ENCODE measurements around the gene RAB4B. TPM values are rescaled to one million over a fixed set of nuclear protein-coding genes. Genes with fewer than 3 reads are reported as not detected.

Gene RAB4B
- total and polyA plus RNA-seq, 2 experiments from 2014 or later: 27.4 to 29.0 TPM

DNA sequence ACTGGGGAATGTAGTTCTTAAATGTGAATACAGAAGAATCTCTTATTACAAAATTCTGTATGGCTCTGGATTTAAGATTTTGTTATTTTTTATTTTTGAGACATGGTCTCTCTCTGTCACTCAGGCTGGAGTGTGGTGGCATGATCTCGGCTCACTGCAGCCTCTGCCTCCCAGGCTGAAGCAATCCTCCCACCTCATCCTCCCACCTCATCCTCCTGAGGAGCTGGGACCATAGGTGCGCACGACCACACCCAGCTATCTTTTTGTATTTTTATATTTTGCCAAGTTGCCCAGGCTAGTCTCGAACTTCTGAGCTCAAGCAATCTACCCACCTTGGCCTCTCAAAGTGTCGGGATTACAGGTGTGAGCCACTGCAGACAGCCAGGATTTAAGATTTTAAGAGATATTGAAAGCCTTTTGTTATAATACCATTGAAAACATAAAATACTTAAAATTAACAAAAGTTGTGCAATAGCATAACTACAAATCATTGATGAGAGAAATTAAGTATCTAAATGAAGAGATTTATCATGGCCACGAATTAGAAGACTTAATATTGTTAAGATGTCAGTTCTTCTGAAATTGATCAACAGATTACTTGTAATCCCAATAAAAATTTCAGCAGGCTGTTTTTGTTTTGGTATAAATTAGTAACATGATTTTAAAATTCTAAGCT lies 58.8 kb downstream of the RAB4B start:
- Histone ChIP-seq H3F3A (replicated peaks; ENCODE audit: low read depth) (no peaks in the 10 kb centered on the region), H3K4me2 (no peak overlapping the region), H3K79me2 (replicated peaks; ENCODE audit: insufficient read depth) (no peaks in the 10 kb centered on the region), H3K27me3 (ENCODE audit: insufficient read depth) (no peaks in the 10 kb centered on the region), H3K9me2 (ENCODE audit: insufficient read depth) (no peaks in the 10 kb centered on the region), H2AFZ (no peak overlapping the region), H3K36me3 (ENCODE audit: insufficient read depth) (no peaks in the 10 kb centered on the region), H3K4me3 (no peak overlapping the region), H3K27ac (ENCODE audit: low read depth) (no peak overlapping the region), H4K20me1 (replicated peaks; ENCODE audit: insufficient read depth) (no peaks in the 10 kb centered on the region), H3K4me1 (ENCODE audit: insufficient read depth) (no peaks in the 10 kb centered on the region)
- peaks cover 2% of the 10 kb centered on the region for H3K27me3 Mint-ChIP-seq (ENCODE audit: insufficient read depth, low read depth, poor library complexity)
- ATAC-seq (no peak), DNase-seq (ENCODE audit: low spot score) (no peak)
- H3K27ac Mint-ChIP-seq: no peak overlapping the region
- H3K4me1 Mint-ChIP-seq: no peaks in the 10 kb centered on the region; the same call in 2 of the 3 replicates
- no peaks in the 10 kb centered on the region; the same call in 1 of the 3 replicates for H3K9me3 Mint-ChIP-seq
- TF ChIP-seq REST (IDR thresholded peaks at IDR 0.05; ENCODE audit: unreplicated experiment) (no peak), POLR2AphosphoS5 (IDR thresholded peaks at IDR 0.05; ENCODE audit: low read depth) (no peak), NANOG (IDR thresholded peaks at IDR 0.05; ENCODE audit: borderline replicate concordance) (no peak), STAT1 (IDR thresholded peaks at IDR 0.05; ENCODE audit: unreplicated experiment) (no peak), ZNF331 (CRISPR knock-in tag; IDR thresholded peaks at IDR 0.05; ENCODE audit: low read depth) (no peak), CREB1 (CRISPR knock-in tag; IDR thresholded peaks at IDR 0.05; ENCODE audit: low read depth) (no peak), EZH2phosphoT487 (IDR thresholded peaks at IDR 0.05; ENCODE audit: unreplicated experiment) (no peak), ZNF114 (CRISPR knock-in tag; IDR thresholded peaks at IDR 0.05) (no peak), ETS1 (IDR thresholded peaks at IDR 0.05) (no peak), JUNB (IDR thresholded peaks at IDR 0.05; ENCODE audit: unreplicated experiment) (no peak), EZH2 (IDR thresholded peaks at IDR 0.05; ENCODE audit: low read depth, unreplicated experiment) (no peak)
- TF ChIP-seq, protein P1, sequence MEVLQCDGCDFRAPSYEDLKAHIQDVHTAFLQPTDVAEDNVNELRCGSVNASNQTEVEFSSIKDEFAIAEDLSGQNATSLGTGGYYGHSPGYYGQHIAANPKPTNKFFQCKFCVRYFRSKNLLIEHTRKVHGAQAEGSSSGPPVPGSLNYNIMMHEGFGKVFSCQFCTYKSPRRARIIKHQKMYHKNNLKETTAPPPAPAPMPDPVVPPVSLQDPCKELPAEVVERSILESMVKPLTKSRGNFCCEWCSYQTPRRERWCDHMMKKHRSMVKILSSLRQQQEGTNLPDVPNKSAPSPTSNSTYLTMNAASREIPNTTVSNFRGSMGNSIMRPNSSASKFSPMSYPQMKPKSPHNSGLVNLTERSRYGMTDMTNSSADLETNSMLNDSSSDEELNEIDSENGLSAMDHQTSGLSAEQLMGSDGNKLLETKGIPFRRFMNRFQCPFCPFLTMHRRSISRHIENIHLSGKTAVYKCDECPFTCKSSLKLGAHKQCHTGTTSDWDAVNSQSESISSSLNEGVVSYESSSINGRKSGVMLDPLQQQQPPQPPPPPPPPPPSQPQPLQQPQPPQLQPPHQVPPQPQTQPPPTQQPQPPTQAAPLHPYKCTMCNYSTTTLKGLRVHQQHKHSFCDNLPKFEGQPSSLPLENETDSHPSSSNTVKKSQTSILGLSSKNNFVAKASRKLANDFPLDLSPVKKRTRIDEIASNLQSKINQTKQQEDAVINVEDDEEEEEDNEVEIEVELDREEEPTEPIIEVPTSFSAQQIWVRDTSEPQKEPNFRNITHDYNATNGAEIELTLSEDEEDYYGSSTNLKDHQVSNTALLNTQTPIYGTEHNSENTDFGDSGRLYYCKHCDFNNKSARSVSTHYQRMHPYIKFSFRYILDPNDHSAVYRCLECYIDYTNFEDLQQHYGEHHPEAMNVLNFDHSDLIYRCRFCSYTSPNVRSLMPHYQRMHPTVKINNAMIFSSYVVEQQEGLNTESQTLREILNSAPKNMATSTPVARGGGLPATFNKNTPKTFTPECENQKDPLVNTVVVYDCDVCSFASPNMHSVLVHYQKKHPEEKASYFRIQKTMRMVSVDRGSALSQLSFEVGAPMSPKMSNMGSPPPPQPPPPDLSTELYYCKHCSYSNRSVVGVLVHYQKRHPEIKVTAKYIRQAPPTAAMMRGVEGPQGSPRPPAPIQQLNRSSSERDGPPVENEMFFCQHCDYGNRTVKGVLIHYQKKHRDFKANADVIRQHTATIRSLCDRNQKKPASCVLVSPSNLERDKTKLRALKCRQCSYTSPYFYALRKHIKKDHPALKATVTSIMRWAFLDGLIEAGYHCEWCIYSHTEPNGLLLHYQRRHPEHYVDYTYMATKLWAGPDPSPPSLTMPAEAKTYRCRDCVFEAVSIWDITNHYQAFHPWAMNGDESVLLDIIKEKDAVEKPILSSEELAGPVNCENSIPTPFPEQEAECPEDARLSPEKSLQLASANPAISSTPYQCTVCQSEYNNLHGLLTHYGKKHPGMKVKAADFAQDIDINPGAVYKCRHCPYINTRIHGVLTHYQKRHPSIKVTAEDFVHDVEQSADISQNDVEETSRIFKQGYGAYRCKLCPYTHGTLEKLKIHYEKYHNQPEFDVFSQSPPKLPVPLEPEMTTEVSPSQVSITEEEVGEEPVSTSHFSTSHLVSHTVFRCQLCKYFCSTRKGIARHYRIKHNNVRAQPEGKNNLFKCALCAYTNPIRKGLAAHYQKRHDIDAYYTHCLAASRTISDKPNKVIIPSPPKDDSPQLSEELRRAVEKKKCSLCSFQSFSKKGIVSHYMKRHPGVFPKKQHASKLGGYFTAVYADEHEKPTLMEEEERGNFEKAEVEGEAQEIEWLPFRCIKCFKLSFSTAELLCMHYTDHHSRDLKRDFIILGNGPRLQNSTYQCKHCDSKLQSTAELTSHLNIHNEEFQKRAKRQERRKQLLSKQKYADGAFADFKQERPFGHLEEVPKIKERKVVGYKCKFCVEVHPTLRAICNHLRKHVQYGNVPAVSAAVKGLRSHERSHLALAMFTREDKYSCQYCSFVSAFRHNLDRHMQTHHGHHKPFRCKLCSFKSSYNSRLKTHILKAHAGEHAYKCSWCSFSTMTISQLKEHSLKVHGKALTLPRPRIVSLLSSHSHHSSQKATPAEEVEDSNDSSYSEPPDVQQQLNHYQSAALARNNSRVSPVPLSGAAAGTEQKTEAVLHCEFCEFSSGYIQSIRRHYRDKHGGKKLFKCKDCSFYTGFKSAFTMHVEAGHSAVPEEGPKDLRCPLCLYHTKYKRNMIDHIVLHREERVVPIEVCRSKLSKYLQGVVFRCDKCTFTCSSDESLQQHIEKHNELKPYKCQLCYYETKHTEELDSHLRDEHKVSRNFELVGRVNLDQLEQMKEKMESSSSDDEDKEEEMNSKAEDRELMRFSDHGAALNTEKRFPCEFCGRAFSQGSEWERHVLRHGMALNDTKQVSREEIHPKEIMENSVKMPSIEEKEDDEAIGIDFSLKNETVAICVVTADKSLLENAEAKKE (CRISPR knock-in tag; IDR thresholded peaks at IDR 0.05): no peak
- TF ChIP-seq, protein P2, sequence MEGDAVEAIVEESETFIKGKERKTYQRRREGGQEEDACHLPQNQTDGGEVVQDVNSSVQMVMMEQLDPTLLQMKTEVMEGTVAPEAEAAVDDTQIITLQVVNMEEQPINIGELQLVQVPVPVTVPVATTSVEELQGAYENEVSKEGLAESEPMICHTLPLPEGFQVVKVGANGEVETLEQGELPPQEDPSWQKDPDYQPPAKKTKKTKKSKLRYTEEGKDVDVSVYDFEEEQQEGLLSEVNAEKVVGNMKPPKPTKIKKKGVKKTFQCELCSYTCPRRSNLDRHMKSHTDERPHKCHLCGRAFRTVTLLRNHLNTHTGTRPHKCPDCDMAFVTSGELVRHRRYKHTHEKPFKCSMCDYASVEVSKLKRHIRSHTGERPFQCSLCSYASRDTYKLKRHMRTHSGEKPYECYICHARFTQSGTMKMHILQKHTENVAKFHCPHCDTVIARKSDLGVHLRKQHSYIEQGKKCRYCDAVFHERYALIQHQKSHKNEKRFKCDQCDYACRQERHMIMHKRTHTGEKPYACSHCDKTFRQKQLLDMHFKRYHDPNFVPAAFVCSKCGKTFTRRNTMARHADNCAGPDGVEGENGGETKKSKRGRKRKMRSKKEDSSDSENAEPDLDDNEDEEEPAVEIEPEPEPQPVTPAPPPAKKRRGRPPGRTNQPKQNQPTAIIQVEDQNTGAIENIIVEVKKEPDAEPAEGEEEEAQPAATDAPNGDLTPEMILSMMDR (conservative IDR thresholded peaks at IDR 0.05; ENCODE audit: low read depth in 2 of 2): no peak
- no peak overlapping the region for H3K4me3 Mint-ChIP-seq
- no peaks in the 10 kb centered on the region for H3K36me3 Mint-ChIP-seq (ENCODE audit: low read depth)
